ENCODE measurements around the gene RARRES2. TPM values are rescaled to one million over a fixed set of nuclear protein-coding genes. Genes with fewer than 3 reads are reported as not detected.

RARRES2 gene
- total and polyA plus RNA-seq, 2 experiments from 2014 or later = not detected

- no peak for DNase-seq
- WGBS, 2 experiments (ENCODE audit: low coverage in 1 of 2, low lambda C conversion rate in 2 of 2, missing lambda C conversion rate in 2 of 2) = 95% methylated on average over 21 of the region's 22 CpGs
- Histone ChIP-seq H2AFZ (no peak overlapping the region), H3F3A (ENCODE audit: insufficient read depth) (no peaks in the 10 kb centered on the region), H3K4me1 (ENCODE audit: insufficient read depth) (no peaks in the 10 kb centered on the region), H3K9ac (no peak overlapping the region), H4K20me1 (ENCODE audit: insufficient read depth) (no peaks in the 10 kb centered on the region), H3K4me2 (ENCODE audit: unreplicated experiment) (no peak overlapping the region), H3K9me3 (ENCODE audit: low read depth) (no peaks in the 10 kb centered on the region), H3K27me3 (replicated peaks; ENCODE audit: insufficient read depth) (no peaks in the 10 kb centered on the region), H3K27ac (no peak overlapping the region), H3K79me2 (ENCODE audit: insufficient read depth) (no peaks in the 10 kb centered on the region), H3K36me3 (ENCODE audit: low read depth) (no peaks in the 10 kb centered on the region), H3K4me3 (no peak overlapping the region), H3K9me2 (ENCODE audit: insufficient read depth) (no peaks in the 10 kb centered on the region)
- in situ Hi-C loops (cut with MboI) = no loop called here
- TF ChIP-seq EZH2phosphoT487 (IDR thresholded peaks at IDR 0.05; ENCODE audit: insufficient read depth, low read depth) = no peak
- no peak for TF ChIP-seq EZH2 (IDR thresholded peaks at IDR 0.05; ENCODE audit: insufficient read depth, poor library complexity, severe bottlenecking)
Observed at GRCh38 chr7:150383710-150384397, 42.4 kb upstream of the RARRES2 start.

- H3K9me2 ChIP-seq (ENCODE audit: insufficient read depth) = no peaks in the 10 kb centered on the region
- H3K27me3 ChIP-seq (replicated peaks; ENCODE audit: insufficient read depth) = no peaks in the 10 kb centered on the region
- WGBS, 2 experiments (ENCODE audit: low coverage in 1 of 2, low lambda C conversion rate in 2 of 2, missing lambda C conversion rate in 2 of 2) = 50 to 65% methylated on average over 4 of the region's 4 CpGs
- H2AFZ ChIP-seq = no peak overlapping the region
- no peak overlapping the region for H3K27ac ChIP-seq
- H3K9ac ChIP-seq = no peak overlapping the region
- no peak overlapping the region for H3K4me3 ChIP-seq
- 0 out of 2 replicates have a peak, but pooled peaks cover 4% of the 10 kb centered on the region for H3F3A ChIP-seq (ENCODE audit: insufficient read depth)
- H3K4me2 ChIP-seq (ENCODE audit: unreplicated experiment) = no peak overlapping the region
- H3K4me1 ChIP-seq (ENCODE audit: insufficient read depth) = peaks cover 6% of the 10 kb centered on the region; the same call in 1 of the 2 replicates
- H3K79me2 ChIP-seq (ENCODE audit: insufficient read depth) = no peaks in the 10 kb centered on the region
- H3K36me3 ChIP-seq (ENCODE audit: low read depth) = no peaks in the 10 kb centered on the region
- no peak for TF ChIP-seq EZH2phosphoT487 (IDR thresholded peaks at IDR 0.05; ENCODE audit: insufficient read depth, low read depth)
- no peak for TF ChIP-seq EZH2 (IDR thresholded peaks at IDR 0.05; ENCODE audit: insufficient read depth, poor library complexity, severe bottlenecking)
- no peaks in the 10 kb centered on the region for H3K9me3 ChIP-seq (ENCODE audit: low read depth)
- no peaks in the 10 kb centered on the region for H4K20me1 ChIP-seq (ENCODE audit: insufficient read depth)
- DNase-seq = no peak
- in situ Hi-C loops (cut with MboI) = no loop called here
Observed at GRCh38 chr7:150382844-150383225, 41.4 kb upstream of the RARRES2 start.

DNA sequence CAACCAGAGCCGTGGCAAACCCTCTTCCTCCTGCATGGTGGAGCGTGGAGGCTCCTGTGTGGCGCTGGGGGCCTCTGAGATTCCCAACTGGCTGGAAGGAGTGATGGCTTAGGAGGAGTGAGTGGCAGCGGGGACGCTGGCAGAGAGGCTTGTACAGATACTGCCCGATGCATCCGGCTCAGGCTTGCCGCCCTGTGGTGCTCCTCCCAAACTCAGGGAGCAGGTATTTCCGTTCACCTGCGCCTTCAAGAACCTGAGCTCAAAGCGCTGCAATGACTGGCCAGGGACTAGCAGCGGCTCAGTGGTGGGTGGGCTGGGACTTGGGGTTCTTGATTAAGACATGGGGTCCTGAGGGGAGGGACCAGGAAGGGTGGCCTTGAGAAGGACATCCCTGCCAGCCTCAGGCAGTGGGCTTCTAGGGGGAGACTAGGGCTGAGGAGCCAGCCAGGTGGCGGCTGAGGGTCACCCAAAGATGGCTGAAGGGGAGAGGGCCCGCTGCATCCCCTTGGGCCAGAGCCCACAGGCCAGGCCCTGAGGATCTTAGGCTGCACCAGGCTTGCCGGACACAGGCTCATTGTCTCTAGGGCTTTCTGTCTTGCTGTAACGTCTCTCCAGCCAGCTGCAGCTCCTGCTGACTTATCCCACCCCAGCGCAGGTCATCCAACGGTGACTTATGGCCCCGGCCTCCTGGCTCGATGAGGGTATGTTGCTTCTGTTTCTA is 40.9 kb upstream of the RARRES2 start:
- Histone ChIP-seq H3K27ac (no peak overlapping the region), H2AFZ (no peak overlapping the region), H3F3A (ENCODE audit: insufficient read depth) (0 out of 2 replicates have a peak, but pooled peaks cover 7% of the 10 kb centered on the region), H3K9me3 (ENCODE audit: low read depth) (no peaks in the 10 kb centered on the region), H4K20me1 (ENCODE audit: insufficient read depth) (no peaks in the 10 kb centered on the region), H3K4me2 (ENCODE audit: unreplicated experiment) (no peak overlapping the region), H3K27me3 (replicated peaks; ENCODE audit: insufficient read depth) (no peaks in the 10 kb centered on the region), H3K36me3 (ENCODE audit: low read depth) (no peaks in the 10 kb centered on the region), H3K9me2 (ENCODE audit: insufficient read depth) (no peaks in the 10 kb centered on the region), H3K9ac (no peak overlapping the region), H3K4me3 (no peak overlapping the region), H3K4me1 (ENCODE audit: insufficient read depth) (peaks cover 8% of the 10 kb centered on the region; the same call in 1 of the 2 replicates), H3K79me2 (ENCODE audit: insufficient read depth) (no peaks in the 10 kb centered on the region)
- TF ChIP-seq EZH2 (IDR thresholded peaks at IDR 0.05; ENCODE audit: insufficient read depth, poor library complexity, severe bottlenecking) (no peak), EZH2phosphoT487 (IDR thresholded peaks at IDR 0.05; ENCODE audit: insufficient read depth, low read depth) (no peak)
- 92% methylated on average over 19 to 20 of the region's 20 CpGs for WGBS, 2 experiments (ENCODE audit: low coverage in 1 of 2, low lambda C conversion rate in 2 of 2, missing lambda C conversion rate in 2 of 2)
- in situ Hi-C loops (cut with MboI) = no loop called here
- DNase-seq = no peak

- H3K9ac ChIP-seq = no peak overlapping the region
- DNase-seq = no peak
- H3F3A ChIP-seq (ENCODE audit: insufficient read depth) = 0 out of 2 replicates have a peak, but pooled peaks cover 7% of the 10 kb centered on the region
- peaks cover 8% of the 10 kb centered on the region; the same call in 1 of the 2 replicates for H3K4me1 ChIP-seq (ENCODE audit: insufficient read depth)
- H3K4me3 ChIP-seq = no peak overlapping the region
- no peaks in the 10 kb centered on the region for H3K9me2 ChIP-seq (ENCODE audit: insufficient read depth)
- no peak overlapping the region for H3K27ac ChIP-seq
- H4K20me1 ChIP-seq (ENCODE audit: insufficient read depth) = no peaks in the 10 kb centered on the region
- H3K9me3 ChIP-seq (ENCODE audit: low read depth) = no peaks in the 10 kb centered on the region
- 100% methylated on average over 1 of the region's 1 CpG; no CpG with 5 or more reads in 1 of the 2 experiments for WGBS, 2 experiments (ENCODE audit: low coverage in 1 of 2, low lambda C conversion rate in 2 of 2, missing lambda C conversion rate in 2 of 2)
- no peaks in the 10 kb centered on the region for H3K79me2 ChIP-seq (ENCODE audit: insufficient read depth)
- no peak overlapping the region for H2AFZ ChIP-seq
- no peaks in the 10 kb centered on the region for H3K36me3 ChIP-seq (ENCODE audit: low read depth)
- in situ Hi-C loops (cut with MboI) = no loop called here
- H3K27me3 ChIP-seq (replicated peaks; ENCODE audit: insufficient read depth) = no peaks in the 10 kb centered on the region
- no peak for TF ChIP-seq EZH2 (IDR thresholded peaks at IDR 0.05; ENCODE audit: insufficient read depth, poor library complexity, severe bottlenecking)
- TF ChIP-seq EZH2phosphoT487 (IDR thresholded peaks at IDR 0.05; ENCODE audit: insufficient read depth, low read depth) = no peak
- no peak overlapping the region for H3K4me2 ChIP-seq (ENCODE audit: unreplicated experiment)
Observed at GRCh38 chr7:150381785-150382122, 40.3 kb upstream of the RARRES2 start.

Data from GM23248 (cell line).